Adipose tissue (tissue), 3 donors: ENCODE results near the gene DRAM2. TPM values are rescaled to one million over a fixed set of nuclear protein-coding genes. Genes with fewer than 3 reads are reported as not detected.

Experiments used
- H3K27ac ChIP-seq: one replicate; pipeline ENCODE4 v1.5.1; 2013; ENCODE audit warnings: low read depth, low read length
- WGBS, 3 donors: extraction: QIAGEN DNeasy Blood & Tissue Kit; methylation state at CpG; one replicate each; pipeline ENCODE4 v1.1.7; 2013; 5-methylcytosine and 5-hydroxymethylcytosine counted together
- polyA plus RNA-seq, 3 donors: library from polyadenylated mRNA; stranded (reverse); fragments of 200-250 nt; gene quantifications; one replicate each; pipeline ENCODE4 v1.2.3, GENCODE V29; 2013
- donor health status: healthy with polysubstance abuse.
- donor health status: Bipolar disorder and iron deficiency.
- donor health status: healthy.

The DRAM2 gene
- polyA plus RNA-seq, 3 donors: 24.8 to 65.0 (median 63.5) TPM

DNA sequence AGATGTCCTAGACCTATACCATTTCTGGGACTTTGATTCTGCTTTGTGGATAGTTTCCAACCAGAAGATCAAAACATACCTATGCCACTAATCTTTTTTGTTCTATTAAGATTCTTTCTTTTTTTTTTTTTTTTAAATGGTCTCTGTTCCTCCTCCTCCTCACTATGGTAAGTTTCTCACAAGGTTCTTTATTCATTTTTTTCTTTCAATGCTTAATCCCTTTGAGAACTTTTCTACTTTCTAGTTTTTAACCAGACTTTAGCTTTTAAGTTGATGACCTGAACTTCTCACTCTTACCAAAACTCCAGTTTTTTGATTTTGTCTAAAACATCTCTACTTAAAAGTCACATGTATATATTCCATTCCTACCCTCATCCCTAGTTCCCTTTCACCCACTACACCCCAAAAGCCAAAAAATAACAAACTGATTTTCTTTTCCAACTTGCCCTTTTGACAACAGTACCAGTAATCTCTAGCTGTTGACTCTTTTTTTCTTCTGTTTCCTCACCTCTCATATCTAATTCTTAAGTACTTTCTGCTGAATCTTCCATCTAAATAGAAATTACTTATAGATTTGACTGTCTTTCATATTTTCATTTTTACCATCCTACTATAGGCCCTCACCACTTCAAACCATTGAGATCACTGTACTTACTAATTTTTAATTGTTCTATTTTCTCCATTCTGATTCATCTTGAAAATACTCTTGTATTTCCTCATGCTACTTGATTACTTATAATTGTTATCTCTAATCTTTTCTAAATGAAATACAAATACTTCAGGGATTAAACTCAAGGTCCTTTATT, 6.3 kb upstream of the DRAM2 start:
- H3K27ac ChIP-seq: no peak overlapping the region

DNA sequence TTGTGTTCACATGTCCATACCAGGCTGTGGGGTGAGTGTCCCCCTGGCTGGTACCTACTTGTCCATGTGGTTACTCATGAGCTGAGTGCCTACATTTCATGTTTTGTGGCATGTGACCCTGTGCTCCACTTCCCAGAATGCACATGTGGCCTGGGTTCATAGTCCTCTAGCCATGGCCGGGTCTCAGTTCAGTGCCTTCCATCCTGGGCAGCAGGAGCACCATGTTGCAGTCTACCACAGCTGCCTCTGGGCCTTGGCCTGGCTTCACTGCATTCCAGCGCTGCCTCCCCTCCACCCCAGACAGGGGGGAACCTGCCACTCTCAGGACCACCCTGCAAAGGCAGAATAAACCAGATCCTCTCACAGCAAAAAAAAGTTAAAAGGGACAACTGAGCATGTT, 5.6 kb upstream of the DRAM2 start:
- no peak overlapping the region for H3K27ac ChIP-seq
- 91 to 100% (median 96%) methylated on average over 2 of the region's 2 CpGs for whole genome bisulfite sequencing, 3 donors

DNA sequence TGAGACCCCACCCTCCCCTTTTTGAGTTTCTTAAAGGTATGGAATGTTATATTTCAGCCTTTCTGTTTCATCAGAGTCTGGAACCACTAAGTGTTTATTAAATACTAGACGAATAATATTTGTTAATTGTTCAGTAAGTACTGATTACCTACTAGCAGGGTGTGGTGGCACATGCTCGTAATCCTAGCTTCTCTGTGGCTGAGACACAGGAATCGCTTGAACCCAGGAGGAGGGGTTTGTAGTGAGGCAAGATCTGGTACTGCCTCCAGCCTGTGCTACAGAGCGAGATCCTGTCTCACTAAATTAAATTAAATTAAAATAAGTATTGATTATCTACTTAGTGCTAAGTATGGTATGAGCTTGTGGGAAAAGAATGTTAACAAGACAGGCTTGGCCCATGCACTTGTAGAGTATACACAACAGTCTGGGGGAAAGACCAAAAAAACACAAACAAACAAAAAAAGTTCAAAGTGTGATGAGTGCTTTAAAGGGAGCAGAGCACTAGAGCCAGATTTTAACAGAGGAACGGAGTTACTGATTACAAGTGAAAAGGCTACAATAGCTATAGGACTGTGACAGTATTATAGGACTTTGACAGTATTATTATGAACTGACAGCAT, 2.6 kb upstream of the DRAM2 start:
- 52 to 71% (median 66%) methylated on average over 5 of the region's 5 CpGs for WGBS, 3 donors

DNA sequence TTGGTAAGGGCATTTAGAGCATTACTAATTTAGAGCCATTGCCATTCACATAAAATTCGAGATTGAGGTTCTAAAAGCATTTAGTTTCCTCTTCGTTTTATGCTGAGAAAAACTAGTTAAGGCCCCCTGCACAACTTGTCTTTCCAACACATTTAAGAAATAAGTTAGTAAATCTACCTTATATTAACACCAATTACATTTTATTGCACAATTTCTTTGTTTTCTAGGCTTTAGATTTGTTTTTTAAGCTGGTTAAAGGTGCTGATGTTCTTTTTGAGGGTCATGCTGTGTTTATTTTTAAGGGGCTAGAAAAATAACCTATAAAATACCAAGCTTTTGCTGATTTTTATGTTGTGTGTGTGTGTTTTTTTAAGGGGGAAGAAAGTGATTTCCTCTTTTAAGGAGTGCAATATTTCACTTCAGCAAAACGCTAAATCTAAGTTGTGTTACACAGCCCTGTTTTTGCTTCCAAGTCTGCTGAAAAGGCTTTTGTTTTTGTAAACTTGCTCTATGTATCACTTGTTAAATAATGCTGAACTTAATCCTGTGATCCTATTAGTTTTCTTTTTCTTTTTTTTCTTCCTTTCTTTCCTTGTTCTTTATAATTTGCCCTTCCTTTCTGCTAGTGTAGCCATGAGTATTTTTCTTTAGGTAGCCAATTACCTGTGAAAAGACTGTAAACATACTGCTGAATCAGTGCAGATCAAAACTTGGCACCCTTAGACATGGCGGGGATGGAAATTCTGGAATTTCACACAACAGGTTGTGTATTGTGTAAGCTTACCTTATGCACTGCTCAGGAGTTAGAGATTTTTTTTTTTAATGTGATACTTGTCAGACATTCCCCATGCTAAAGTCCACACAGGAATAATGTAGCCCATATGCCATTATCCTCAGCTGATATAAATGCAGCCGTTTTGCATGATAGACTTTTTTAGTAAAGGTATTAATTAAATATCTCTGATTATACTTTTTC, 1.6 kb upstream of the DRAM2 start:
- WGBS, 3 donors: 31 to 39% (median 33%) methylated on average over 5 of the region's 5 CpGs
- H3K27ac ChIP-seq: no peak overlapping the region

More for the DNA sequence above, 2.6 kb upstream of the DRAM2 start:
- no peak overlapping the region for H3K27ac ChIP-seq

DNA sequence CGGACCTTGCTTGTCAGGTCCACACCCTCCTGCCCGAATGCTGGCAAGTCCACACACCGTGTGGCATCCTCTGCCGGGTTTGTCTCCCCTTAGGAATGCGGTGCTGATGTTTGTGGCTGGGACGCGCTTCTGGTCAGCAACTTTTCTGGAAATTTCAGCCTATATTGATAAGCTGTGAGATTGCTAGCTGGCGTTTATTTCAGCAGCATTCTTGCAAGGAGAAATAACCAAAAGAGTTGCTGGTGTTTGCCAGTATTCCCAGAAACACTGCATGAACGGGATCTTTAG, 731 bp upstream of the DRAM2 start:
- H3K27ac ChIP-seq: no peak overlapping the region
- 0 to 1% (median 0%) methylated on average over 9 of the region's 9 CpGs for WGBS, 3 donors

DNA sequence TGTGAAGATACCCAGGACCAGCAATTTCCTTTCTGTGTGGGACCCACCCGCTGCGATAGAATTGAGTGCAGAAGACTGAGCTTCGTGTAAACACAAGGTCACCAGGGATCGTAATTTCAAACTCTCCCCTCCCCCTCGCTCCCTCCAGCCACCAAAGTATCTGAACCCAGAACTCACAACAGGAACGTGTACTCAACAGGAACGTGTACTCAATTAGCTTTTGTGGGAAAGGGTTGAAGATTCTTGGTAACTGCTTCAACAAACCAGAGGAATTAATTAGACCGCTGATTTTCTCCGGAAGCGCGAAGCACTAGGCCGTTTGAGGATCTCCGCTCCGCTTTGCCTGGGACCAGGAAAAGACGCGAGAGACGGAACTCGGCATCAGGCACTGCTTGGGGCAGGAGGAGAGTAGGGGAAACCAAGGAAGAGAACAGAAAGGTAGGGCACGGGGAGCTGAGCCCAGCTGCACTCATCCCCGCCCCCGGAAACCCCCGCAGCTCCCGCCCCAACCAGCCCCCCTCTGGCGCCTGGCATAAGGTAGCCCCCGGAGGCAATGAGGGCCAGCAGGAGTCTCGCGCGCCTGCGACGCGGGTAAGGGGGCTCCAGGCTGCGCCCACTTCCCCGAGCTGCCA, 453 bp downstream of the DRAM2 start:
- peak overlapping the region; percentile 61 for H3K27ac ChIP-seq
- 0% methylated on average over 33 of the region's 33 CpGs for WGBS, 3 donors

DNA sequence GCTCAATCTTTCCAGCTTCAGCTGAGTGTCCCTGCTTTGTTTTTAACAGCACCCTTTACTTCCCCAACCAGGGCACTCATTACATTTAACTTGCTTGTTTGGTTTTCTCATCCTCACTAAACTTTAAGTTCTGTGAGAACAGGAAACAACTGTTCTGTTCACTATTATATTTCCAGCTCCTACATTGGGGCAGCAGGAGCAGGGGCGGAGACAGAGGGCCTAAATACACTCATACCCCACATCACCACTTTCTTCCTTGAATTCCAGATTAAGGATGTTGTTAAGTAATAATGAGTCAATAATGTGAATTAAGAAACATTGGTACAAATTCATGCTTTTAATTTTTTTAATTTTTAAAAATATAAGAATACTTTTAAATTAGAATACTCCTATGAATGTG, 6.0 kb downstream of the DRAM2 start:
- no peak overlapping the region for H3K27ac ChIP-seq

DNA sequence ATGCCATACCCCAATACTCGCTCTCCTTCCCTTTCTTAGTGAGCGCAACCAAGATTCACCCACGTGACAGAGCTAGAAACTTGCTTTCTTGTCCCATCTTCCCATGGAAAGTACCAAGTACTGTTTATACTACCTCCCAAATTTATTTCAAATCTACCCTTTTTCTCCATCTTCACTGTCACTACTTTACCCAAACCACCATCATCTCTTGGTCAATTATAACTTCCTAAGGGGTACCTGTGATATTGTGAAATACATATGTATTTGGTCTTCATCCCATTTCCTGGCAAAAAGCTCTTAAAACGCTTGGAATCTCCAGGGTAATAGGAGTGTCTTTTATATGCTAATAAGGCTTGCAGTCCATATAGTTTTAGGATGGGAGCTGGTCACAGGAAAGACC, 8.2 kb downstream of the DRAM2 start:
- whole genome bisulfite sequencing, 3 donors: 80 to 85% (median 83%) methylated on average over 4 of the region's 4 CpGs

More for the DNA sequence above, 6.0 kb downstream of the DRAM2 start:
- WGBS, 3 donors: 79 to 89% (median 89%) methylated on average over 1 of the region's 1 CpG

DNA sequence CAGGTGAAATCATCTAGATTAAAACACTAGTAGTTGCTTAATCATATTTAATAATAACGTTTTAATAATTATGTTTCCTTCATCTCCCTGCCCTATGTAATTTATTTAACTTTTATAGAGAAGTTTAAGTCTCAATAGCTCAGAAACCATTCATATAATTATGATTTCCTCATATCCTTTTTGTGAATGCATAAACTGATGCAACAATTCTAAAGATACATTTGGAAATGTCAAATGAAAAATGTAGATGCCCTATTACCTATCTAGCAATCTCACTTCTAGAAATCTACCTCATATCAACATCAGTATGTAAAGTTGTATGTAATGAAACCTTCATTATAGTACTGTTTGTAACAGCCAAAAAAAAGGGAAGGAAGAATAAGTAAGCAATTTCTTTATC, 10.5 kb downstream of the DRAM2 start:
- WGBS, 3 donors: 59 to 66% (median 65%) methylated on average over 1 of the region's 1 CpG
- H3K27ac ChIP-seq: no peak overlapping the region

More for the DNA sequence above, 8.2 kb downstream of the DRAM2 start:
- H3K27ac ChIP-seq: no peak overlapping the region

DNA sequence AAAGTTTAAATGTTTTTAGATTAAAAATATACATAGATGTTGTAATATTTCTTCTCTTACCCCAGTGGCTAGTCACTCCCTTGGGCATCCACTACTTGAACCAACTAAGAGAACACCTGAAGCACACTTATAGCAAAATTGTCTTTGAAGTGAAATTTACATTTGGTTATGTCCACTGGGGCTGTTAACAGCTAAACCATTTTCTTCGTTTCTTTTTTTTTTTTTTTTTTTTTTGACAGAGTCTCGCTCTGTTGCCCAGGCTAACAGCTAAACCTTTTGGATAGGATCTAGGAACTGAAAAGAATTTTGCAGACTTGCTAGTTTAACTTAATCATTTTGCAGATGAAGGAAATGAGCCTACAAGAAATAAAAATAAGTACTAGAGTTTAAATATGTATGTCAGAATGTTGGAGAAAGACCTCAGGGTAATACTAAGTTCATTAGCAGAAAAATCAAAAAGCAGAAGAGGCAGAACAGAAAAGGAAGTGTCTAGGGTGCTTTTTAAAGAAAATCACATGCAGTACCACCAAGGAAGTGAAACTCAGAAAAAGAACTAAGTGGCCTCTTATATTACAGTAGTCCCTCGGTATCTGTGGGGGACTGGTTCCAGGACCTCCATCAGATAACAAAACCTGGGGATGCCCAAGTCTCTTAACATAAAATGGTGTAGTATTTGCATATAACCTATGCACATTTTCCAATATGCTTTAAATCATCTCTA, 11.8 kb downstream of the DRAM2 start:
- 77 to 84% (median 83%) methylated on average over 3 of the region's 3 CpGs for WGBS, 3 donors
- no peak overlapping the region for H3K27ac ChIP-seq

DNA sequence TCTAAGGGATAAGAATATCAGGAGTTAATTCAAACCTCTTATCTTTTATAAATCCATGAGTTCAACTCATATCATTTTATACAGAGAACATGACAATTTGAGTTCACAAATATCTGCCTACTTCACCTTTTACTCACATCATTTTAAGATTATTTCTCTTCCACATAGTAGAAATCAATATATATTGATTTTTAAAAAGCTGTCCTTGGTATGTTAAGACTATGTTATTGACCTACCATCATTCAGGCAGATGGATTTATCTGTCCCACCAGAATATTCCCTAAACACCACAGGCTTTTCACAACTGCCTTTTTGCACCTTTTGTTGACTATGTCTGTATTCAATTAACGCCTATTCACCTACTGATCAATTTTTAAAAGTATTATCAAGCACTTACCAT, 13.5 kb downstream of the DRAM2 start:
- no peak overlapping the region for H3K27ac ChIP-seq
- 94 to 99% (median 97%) methylated on average over 1 of the region's 1 CpG for WGBS, 3 donors

DNA sequence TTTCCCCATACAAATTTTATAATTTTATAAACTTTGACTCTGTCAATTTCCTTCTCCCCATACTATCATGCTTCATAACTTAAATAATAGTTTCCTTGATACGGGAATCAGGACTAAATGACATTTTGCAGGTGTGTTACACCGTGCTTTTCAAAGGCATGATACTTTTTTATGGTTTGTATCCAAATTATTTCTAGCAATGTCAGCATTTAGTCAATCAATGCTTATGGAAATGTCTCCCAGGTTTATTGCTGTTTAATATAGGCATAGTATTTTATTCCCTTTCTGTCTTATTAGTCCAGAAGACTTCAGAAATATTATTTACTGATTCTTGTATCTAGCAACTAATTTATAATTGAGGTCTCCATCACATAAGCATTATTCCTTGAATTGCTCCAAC, 23.4 kb downstream of the DRAM2 start:
- 94 to 98% (median 96%) methylated on average over 2 of the region's 2 CpGs for WGBS, 3 donors
- H3K27ac ChIP-seq: no peak overlapping the region

DNA sequence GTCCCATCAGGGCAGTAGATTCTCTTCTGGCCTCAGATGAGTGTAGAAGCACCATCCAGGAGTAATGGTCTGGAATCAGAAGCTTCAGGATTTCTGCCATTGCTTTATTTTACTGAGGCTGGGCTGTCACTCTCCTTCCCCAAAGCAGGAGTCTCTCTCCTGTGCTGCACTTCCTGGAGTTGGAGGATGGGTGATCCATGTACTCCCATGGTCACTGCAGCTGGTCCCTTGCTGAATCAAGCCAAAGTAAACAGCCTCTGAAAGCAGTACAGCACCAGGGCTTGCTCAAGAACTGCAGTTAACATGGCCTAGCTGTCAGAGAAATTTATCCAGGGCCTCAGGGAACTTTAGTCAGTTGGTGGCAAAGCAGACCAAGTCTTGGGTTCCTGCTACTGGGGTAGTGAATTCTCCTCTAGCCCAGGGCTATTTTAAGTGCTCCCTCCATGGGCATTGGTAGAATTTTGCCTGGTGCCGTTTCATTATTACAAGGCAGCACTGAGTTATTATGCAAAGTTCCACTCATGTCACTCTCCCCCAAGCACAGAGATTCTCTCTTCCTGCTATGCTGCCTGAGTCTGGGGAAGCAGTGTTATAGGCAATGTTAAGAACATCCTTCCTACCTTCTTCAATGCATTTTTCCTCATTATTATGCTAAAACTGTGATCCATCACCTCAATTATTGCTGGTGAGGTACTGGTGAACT, 29.5 kb downstream of the DRAM2 start:
- H3K27ac ChIP-seq: no peak overlapping the region
- WGBS, 3 donors: 68 to 97% (median 89%) methylated on average over 1 of the region's 1 CpG

DNA sequence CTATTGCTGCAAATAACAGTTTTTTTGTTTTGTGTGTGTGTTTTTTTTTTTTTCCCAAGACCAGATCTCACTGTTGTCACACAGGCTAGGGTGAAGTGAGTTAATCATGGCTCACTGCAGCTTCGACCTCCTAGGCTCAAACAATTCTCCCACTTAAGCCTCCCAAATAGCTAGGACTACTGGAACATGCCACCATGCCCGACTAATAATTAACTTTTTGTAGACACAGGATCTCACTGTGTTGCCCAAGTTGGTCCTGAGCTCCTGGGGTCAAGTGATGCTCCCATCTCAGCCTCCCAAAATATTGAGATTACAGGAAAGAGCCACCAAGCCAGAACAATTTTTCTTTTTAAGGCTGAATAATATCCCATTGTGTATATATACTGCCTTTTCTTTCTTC, 34.9 kb downstream of the DRAM2 start:
- WGBS, 3 donors: 87 to 90% (median 90%) methylated on average over 2 of the region's 2 CpGs
- H3K27ac ChIP-seq: no peak overlapping the region

DNA sequence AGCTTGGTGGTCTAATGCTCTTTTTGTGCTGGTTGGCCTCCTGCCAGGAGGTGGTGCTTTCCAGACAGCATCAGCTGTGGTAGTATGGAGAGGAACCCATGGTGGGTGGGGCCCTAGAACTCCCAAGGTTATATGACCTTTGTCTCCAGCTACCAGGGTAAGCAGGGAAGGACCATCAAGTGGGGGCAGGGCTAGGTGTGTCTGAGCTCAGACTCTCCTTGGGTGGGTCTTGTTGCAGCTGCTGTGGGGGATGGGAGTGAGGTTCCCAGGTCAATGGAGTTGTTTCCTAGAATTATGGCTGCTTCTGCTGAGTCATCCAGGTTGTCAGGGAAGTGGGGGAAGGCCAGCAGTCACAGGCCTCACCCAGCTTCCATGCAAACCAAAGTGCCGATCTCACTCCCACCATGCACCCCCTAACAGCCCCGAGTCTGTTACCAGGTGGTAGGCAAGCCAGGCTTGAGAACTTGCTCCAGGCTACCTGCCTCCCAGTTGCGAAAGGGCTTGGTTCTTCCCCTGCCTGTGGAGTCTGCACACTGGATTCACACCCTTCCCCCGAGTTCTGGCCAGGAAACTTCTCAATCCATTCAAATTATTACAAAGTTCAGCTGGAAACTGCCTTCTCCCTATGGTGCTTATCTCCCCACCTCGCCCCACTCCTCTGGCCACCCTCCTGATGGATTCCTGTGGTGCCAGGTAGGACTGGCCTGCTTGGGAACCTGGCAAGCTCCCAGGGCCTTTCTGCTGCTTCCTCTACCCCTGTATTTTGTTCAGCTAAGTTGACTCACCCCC, 37.8 kb downstream of the DRAM2 start:
- 85 to 92% (median 85%) methylated on average over 5 of the region's 5 CpGs for WGBS, 3 donors
- H3K27ac ChIP-seq: no peak overlapping the region

DNA sequence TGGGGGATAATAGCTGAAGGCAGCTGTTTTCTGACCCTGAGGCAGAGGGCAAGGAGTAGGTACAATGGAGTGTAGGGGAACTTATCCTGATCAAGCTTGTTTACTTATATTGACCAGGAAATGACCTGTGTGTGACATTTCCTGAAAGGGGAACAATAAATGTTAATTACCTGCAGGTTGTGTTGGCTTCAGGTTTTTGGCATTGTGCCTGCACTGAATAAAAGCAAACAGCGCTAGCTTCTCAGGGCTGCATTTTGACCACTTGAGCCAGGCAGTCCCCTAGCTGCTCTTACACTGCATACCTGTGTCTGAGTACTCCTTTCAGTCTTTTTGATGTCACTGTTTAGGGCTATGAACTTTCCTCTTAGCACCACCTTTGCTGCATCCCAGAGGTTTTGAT, 40.6 kb downstream of the DRAM2 start:
- 76 to 93% (median 90%) methylated on average over 1 of the region's 1 CpG for whole genome bisulfite sequencing, 3 donors
- no peak overlapping the region for H3K27ac ChIP-seq
